Large intestine (tissue), 3 donors: ENCODE measurements around the gene HPCAL1. TPM values are rescaled to one million over a fixed set of nuclear protein-coding genes. Genes with fewer than 3 reads are reported as not detected.

Experiments used
- DNase-seq, 2 donors: peaks; one replicate each; pipeline versions ENCODE4 v3.0.0 to v3.0.0-alpha.2; 2013
- H3K27ac ChIP-seq: one replicate; pipeline ENCODE4 v1.5.1; 2013; ENCODE audit warnings: low read length
- H3K27me3 ChIP-seq: 2 replicates; pipeline ENCODE4 v1.6.1; 2013; ENCODE audit warnings: low read length; ENCODE audit not compliant: control insufficient read depth, insufficient read depth
- H3K36me3 ChIP-seq: 2 replicates; pipeline ENCODE4 v1.6.1; 2013; ENCODE audit warnings: low read length; ENCODE audit not compliant: control insufficient read depth, insufficient read depth
- H3K4me1 ChIP-seq: one replicate; pipeline ENCODE4 v1.6.1; 2013; ENCODE audit warnings: low read length; ENCODE audit not compliant: control insufficient read depth, insufficient read depth
- H3K4me3 ChIP-seq: one replicate; pipeline ENCODE4 v1.5.1; 2013; ENCODE audit warnings: low read length
- H3K9me3 ChIP-seq: one replicate; pipeline ENCODE4 v1.6.1; 2013; ENCODE audit warnings: mild to moderate bottlenecking, low read depth, low read length, moderate library complexity; ENCODE audit not compliant: control insufficient read depth
- WGBS: methylation state at CpG from one replicate; pipeline ENCODE4 v1.1.5; 2013; ENCODE audit warnings: low lambda C conversion rate; ENCODE audit not compliant: insufficient coverage; 5-methylcytosine and 5-hydroxymethylcytosine counted together
- polyA plus RNA-seq: library from polyadenylated mRNA; unstranded; fragments of 120-200 nt; gene quantifications from one replicate; pipeline ENCODE4 v1.2.1, GENCODE V29; 2013

The HPCAL1 gene
- polyA plus RNA-seq, 1 donor = 68.7 TPM

DNA sequence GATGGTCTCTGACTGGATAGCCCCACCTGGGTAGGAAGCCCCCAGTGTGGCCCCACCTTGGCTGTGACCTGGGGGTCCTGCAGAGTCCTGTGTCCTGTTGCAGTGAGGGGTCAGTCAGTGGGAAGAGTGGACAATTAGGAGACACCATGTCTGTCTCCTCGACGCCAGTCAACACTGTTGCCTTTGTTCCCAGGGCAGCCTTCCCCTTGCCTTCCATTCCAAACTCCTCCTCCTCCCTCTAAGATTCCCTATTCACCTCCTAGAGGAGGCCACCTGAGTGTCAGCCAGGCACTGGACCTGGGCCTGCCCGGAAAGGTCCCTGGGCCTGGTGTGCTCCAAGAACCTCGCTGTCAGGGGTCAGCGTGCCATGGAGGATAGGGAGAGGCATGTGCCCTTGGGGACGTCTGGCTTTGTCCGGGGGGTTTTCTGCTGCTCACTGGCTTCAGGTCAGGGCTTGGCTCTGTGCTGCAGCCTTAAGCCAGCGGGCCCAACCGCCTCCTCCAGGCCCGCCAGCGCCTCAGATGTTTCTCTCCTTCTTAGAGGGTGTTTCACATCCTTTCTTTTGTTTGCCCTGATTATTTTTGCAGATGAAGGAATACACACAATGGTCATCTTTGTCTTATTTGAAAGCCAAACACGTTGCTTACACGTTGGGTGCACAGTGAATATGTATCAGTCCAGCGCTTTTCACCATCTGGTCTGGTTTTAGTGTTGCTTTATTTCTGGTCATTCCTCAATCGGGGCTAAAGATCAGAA is 68.9 kb downstream of the HPCAL1 start:
- WGBS = 94% methylated on average over 2 of the region's 15 CpGs
- Histone ChIP-seq H3K27ac (no peak overlapping the region), H3K27me3 (no peaks in the 10 kb centered on the region), H3K36me3 (peaks cover 4% of the 10 kb centered on the region), H3K4me1 (peaks cover 34% of the 10 kb centered on the region), H3K9me3 (no peaks in the 10 kb centered on the region), H3K4me3 (no peak overlapping the region)
- DNase-seq = no peak

GRCh38 chr2:10372203-10372861 is 69.6 kb downstream of the HPCAL1 start:
- no CpG with 5 or more reads among the region's 20 CpGs for WGBS
- Histone ChIP-seq H3K4me3 (no peak overlapping the region), H3K27me3 (no peaks in the 10 kb centered on the region), H3K36me3 (peaks cover 4% of the 10 kb centered on the region), H3K27ac (no peak overlapping the region), H3K9me3 (no peaks in the 10 kb centered on the region), H3K4me1 (peaks cover 34% of the 10 kb centered on the region)
- DNase-seq = no peak

DNA sequence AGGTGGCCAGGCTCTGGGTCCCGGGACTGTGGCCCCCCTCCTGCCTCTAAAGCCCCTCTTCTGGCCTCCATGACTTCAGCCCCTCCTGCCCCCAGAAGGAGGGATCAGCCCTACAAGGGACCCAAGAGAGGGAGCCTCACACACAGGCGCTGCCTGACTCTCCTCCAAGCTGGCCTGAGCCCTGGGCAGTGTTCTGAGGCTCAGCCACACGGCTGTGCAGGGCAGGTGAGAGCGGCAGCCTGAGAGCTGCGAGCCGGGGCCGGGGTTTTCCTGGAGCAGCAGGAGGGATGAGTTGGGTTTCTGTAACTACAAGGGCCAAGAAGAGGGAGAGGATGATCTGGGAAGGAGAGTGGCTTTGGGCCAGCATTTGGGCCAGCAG is 70.1 kb downstream of the HPCAL1 start:
- WGBS = no CpG with 5 or more reads among the region's 7 CpGs
- H3K27ac ChIP-seq = no peak overlapping the region
- H3K27me3 ChIP-seq = no peaks in the 10 kb centered on the region
- no peak overlapping the region for H3K4me3 ChIP-seq
- H3K36me3 ChIP-seq = peaks cover 4% of the 10 kb centered on the region
- H3K9me3 ChIP-seq = no peaks in the 10 kb centered on the region
- peaks cover 33% of the 10 kb centered on the region for H3K4me1 ChIP-seq
- no peak for DNase-seq

- Histone ChIP-seq H3K9me3 (no peaks in the 10 kb centered on the region), H3K27me3 (no peaks in the 10 kb centered on the region), H3K27ac (no peak overlapping the region), H3K36me3 (peaks cover 5% of the 10 kb centered on the region), H3K4me3 (no peak overlapping the region), H3K4me1 (peaks cover 22% of the 10 kb centered on the region)
- WGBS = 91% methylated on average over 3 of the region's 10 CpGs
- no peak for DNase-seq
These were observed 71.2 kb downstream of the HPCAL1 start for GRCh38 chr2:10373931-10374330.

GRCh38 chr2:10374362-10374943 is 71.7 kb downstream of the HPCAL1 start:
- Histone ChIP-seq H3K27me3 (no peaks in the 10 kb centered on the region), H3K36me3 (peaks cover 5% of the 10 kb centered on the region), H3K27ac (no peak overlapping the region), H3K9me3 (no peaks in the 10 kb centered on the region), H3K4me3 (no peak overlapping the region), H3K4me1 (peaks cover 17% of the 10 kb centered on the region)
- DNase-seq = no peak
- WGBS = no CpG with 5 or more reads among the region's 13 CpGs

GRCh38 chr2:10375570-10376281 is 73.0 kb downstream of the HPCAL1 start:
- 100% methylated on average over 2 of the region's 9 CpGs for WGBS
- H3K36me3 ChIP-seq = peaks cover 8% of the 10 kb centered on the region
- no peak overlapping the region for H3K27ac ChIP-seq
- H3K27me3 ChIP-seq = no peaks in the 10 kb centered on the region
- no peaks in the 10 kb centered on the region for H3K9me3 ChIP-seq
- no peak for DNase-seq
- no peak overlapping the region for H3K4me3 ChIP-seq
- peaks cover 4% of the 10 kb centered on the region for H3K4me1 ChIP-seq

DNA sequence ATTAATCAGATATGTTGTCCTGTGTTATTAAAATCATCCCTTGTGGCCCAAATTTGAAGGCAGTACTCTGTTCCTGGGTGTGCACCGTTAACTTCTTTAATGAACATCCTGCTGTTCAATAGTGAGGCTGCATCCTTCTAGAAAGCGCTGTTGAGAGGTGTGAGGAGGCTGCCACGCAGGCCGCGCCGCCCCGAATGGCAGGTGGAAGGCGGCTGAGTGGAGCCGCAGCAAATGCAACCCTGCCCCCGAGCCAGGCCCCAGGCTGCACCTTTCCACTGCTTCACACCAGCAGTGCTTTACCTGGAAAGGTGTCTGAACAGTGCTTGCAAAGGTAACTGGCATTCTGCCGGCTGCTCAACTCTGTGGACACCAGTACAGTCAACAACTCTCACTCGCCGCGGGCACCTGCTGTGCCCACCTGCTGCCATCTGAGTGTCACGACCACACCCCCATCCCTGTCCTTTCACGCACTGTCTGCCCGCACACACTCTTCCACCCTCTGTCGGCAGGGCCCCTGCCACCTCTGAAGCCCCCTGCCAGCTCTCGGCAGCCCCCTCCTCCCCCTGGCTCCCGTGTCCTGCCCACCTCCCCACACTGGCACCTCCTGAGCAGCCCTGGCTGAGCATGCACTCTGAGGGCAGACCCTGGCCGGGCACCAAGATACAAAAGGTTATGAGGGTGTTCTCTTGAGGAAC is 74.5 kb downstream of the HPCAL1 start:
- no peak overlapping the region for H3K4me3 ChIP-seq
- no peaks in the 10 kb centered on the region for H3K4me1 ChIP-seq
- no CpG with 5 or more reads among the region's 21 CpGs for WGBS
- peaks cover 10% of the 10 kb centered on the region for H3K36me3 ChIP-seq
- H3K9me3 ChIP-seq = no peaks in the 10 kb centered on the region
- no peak overlapping the region for H3K27ac ChIP-seq
- H3K27me3 ChIP-seq = no peaks in the 10 kb centered on the region
- no peak for DNase-seq

DNA sequence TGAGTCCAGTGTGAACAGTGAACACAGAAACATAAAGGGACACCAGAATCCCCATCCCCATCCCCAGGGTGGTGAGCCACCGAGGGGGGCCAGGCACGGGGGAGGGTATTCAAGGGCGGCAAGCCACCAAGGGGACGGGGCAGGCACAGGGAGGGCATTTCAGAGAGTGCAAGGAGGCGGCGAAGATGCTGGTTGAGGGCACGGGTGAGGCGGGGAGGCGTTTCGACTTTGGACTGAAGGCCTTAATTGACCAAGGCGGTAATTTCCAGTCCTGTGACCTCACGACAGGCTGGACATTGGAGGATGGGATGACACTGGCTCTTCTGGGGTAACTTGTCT is 75.0 kb downstream of the HPCAL1 start:
- WGBS = no CpG with 5 or more reads among the region's 12 CpGs
- no peak overlapping the region for H3K4me3 ChIP-seq
- no peaks in the 10 kb centered on the region for H3K9me3 ChIP-seq
- no peak for DNase-seq
- no peaks in the 10 kb centered on the region for H3K27me3 ChIP-seq
- H3K36me3 ChIP-seq = peaks cover 10% of the 10 kb centered on the region
- H3K27ac ChIP-seq = no peak overlapping the region
- peaks cover 2% of the 10 kb centered on the region for H3K4me1 ChIP-seq

GRCh38 chr2:10378189-10378588 is 75.5 kb downstream of the HPCAL1 start:
- Histone ChIP-seq H3K36me3 (peaks cover 10% of the 10 kb centered on the region), H3K4me3 (no peak overlapping the region), H3K4me1 (peaks cover 5% of the 10 kb centered on the region), H3K27ac (no peak overlapping the region), H3K27me3 (no peaks in the 10 kb centered on the region), H3K9me3 (no peaks in the 10 kb centered on the region)
- no CpG with 5 or more reads among the region's 7 CpGs for WGBS
- no peak for DNase-seq
